Fibroblast of skin of scalp (primary cell): Measurements from ENCODE around the gene NUCB1.
A peak's percentile ranks its signal among the peaks of the same experiment; 100 is the strongest.
"Not testable (repeated sequence)": the region's sequence is repeated elsewhere in the genome, so short reads cannot be mapped to it uniquely, and the experiment has no call there.

Experiments
- DNase-seq: peaks from one replicate; pipeline ENCODE4 v3.0.0-alpha.2; 2013

NUCB1 gene

DNA sequence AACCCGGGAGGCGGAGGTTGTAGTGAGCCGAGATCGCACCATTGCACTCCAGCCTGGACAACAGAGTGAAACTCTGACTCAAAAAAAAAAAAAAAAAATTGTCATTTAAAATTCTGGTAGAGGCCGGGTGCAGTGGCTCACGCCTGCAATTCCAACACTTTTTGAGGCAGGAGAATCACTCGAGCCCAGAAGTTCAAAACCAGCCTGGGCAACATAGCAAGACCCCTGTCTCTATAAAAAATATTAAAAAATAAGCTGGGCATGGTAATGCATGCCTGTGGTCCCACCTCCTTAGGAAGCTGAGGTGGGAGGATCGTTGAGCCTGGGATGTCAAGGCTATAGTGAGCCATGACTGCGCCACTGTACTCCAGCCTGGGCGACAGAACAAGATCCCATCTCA, 6.2 kb downstream of the NUCB1 start:
- DNase-seq, result no peak

DNA sequence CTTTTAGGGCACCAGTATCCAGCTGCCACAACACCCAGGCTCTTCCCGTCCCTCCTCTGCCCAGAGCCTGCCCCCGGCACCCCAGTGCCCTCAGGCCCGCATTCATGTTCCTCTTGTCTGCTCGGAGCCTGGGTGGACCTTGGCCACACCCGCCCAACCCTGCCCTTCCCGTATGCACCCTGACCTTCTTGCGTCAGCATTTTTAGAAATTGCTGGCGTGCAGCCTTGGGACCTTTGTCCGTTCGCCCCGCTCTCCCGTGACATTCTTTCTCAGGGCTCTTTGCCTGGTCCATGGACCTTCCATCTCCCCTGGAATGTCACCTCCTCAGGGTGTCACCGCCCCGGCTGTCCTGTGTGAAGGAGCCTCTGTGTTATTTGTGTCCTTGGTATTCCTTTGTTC, 7.6 kb downstream of the NUCB1 start:
- DNase-seq, result no peak

DNA sequence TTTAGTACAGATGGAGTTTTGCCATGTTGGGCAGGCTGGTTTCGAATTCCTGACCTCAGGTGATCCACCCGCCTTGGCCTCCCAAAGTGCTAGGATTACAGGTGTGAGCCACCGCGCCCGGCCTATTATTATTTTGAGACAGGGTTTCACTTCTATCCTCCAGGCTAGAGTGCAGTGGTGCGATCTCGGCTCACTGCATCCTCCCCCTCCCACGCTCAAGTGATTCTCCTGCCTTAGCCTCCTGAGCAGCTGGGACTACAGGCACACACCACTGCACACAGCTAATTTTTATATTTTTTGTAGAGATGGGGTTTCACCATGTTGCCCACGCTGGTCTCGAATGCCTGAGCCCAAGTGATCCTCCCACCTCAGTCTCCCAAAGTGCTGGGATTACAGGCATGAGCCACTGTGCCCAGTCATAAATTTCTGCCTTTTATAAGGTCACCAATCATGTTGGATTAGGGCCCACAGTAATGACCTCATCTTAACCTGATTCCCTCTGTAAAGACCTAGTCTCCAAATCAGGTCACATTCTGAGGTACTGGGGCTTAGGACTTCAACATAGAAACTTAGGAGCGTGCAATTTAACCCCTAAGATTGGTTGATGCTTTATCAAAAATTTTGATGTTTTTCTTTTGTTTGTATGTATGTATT, 9.4 kb downstream of the NUCB1 start:
- DNase-seq, result not testable (repeated sequence)

GRCh38 chr19:48910803-48911202, 10.7 kb downstream of the NUCB1 start:
- DNase-seq, result no peak

DNA sequence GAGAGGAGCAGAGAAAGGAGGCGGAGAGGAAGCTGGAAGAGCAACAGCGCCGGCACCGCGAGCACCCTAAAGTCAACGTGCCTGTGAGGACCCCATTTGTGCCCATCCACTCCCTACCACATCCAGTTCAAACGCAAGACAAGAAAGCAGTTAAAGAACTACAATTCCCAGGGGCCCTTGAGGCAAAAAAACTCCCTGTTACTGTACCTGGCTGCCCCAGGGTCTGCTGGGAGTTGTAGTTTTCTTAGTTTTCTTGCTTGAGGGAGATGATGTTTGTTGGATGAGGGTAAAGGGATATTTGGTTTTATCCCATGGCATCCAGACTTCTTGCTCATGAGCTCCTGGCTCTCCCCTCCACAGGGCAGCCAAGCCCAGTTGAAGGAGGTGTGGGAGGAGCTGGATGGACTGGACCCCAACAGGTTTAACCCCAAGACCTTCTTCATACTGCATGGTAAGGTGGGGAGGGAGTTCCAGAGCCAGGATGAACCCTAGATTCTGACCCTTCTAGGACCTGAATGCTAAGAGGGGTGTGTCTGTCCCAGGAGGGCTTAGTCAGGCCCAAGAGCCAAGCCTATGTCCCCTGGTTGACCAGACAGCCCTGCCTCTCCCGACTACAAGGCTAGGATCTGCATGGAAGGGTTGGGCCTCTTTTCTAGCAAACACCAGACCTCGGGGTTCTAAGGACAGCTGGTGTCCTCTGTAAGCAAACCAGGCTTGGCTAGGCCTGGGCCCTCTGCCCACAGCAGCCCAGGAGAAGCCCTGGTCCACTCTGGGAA, 13.2 kb downstream of the NUCB1 start:
- no peak for DNase-seq

DNA sequence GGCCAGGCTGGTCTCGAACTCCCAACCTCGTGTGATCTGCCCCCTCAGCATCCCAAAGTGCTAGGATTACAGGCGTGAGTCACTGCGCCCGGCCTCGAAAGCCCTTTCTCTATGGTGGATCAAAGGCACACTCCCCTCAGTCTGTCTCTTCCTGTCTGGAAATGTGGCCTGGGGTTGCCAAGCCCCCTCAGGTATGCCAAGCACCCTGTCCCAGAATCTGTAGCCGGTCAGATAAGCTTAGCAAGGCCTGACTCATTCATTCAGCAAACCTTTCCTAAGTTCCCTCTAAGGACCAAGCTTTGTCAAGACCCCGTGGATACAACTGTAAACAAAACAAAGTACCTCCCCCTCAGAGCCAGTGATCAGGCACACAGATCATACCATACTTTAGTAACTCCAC, 14.1 kb downstream of the NUCB1 start:
- no peak for DNase-seq

GRCh38 chr19:48915757-48916156, 15.6 kb downstream of the NUCB1 start:
- no peak for DNase-seq

GRCh38 chr19:48918071-48918470, 18.0 kb downstream of the NUCB1 start:
- DNase-seq, result no peak

- peak; percentile 23 for DNase-seq
These were observed 18.7 kb downstream of the NUCB1 start for GRCh38 chr19:48918801-48919247.

- DNase-seq, result not testable (repeated sequence)
These were observed 19.2 kb downstream of the NUCB1 start for GRCh38 chr19:48919271-48919670.

DNA sequence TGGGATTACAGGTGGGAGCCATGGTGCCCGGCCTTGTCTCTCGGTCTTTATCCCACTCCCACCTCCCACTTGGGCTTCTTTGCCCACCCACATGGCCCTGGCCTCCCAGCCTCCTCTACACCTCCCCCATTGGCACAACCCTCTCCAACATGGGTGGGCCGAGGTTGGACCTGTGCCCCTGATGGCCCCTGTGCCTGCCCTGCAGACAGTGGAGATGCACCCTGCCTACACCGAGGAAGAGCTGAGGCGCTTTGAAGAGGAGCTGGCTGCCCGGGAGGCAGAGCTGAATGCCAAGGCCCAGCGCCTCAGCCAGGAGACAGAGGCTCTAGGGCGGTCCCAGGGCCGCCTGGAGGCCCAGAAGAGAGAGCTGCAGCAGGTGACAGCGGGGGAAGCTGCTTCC, 20.8 kb downstream of the NUCB1 start:
- DNase-seq, result no peak

DNA sequence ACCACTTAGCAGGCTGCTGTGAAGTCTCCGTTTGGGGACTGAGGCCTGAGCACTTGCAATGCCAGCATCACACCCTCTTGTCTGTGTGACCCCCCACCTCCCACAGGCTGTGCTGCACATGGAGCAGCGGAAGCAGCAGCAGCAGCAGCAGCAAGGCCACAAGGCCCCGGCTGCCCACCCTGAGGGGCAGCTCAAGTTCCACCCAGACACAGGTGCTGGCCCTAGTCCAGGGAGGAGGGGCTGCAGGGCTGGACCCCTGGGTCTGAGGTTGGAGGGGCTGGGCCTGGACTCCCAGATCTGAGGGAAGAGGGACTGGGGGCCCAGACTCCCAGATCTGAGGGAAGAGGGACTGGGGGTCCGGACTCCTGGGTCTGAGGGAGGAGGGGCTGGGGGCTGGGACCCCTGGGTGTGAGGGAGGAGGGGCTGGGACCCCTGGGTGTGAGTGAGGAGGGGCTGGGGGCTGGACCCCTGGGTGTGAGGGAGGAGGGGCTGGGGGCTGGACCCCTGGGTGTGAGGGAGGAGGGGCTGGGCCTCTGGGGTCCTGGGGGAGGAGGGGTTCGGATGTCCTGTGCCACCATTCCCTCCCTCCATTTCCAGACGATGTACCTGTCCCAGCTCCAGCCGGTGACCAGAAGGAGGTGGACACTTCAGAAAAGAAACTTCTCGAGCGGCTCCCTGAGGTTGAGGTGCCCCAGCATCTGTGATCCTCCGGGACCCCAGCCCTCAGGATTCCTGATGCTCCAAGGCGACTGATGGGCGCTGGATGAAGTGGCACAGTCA, 21.8 kb downstream of the NUCB1 start:
- DNase-seq, result no peak

- no peak for DNase-seq
These were observed 22.7 kb downstream of the NUCB1 start for GRCh38 chr19:48922548-48923490.

DNA sequence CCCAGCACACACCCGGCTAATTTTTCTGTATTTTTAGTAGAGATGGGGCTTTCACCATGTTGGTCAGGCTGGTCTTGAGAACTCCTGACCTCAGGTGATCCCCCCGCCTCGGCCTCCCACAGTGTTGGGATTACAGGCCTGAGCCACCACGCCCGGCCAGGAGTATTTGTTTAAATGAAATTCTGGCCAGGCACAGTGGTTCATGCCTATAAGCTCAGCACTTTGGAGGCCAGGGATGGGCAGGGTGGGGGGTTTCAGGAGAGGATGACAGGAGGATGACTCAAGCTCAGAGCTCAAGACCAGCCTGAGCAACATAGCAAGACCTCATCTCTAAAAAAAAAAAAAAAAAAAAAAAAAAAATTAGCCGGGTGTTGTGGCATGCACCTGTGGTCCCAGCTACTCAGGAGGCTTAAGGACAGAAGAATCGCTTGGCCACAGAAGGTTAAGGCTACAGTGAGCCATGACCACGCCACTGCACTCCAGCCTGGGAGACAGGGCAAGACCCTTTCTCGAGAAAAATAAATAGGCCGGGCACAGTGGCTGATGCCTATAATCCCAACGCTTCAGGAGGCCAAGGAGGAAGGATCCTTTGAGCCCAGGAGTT, 25.2 kb downstream of the NUCB1 start:
- DNase-seq, result peak; percentile 73

- not testable (repeated sequence) for DNase-seq
These were observed 25.8 kb downstream of the NUCB1 start for GRCh38 chr19:48925890-48926289.

DNA sequence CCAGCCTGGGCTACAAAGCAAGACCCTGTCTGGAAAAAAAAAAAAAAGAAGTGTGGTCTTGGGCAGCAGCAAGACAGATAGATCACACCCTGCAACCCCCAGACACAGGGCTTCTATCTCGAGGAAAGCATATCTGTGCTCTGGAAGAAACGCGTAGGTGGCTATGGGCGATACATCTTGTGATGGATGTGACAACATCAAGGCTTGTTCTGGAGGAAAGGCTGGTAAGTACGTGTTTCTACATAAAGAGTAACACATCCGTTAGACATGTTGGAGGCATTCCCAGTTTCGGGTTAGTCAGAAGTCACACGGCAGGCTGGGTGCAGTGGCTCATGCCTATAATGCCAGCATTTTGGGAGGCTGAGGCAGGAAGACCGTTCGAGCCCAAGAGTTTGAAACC, 26.8 kb downstream of the NUCB1 start:
- peak; percentile 89 for DNase-seq

DNA sequence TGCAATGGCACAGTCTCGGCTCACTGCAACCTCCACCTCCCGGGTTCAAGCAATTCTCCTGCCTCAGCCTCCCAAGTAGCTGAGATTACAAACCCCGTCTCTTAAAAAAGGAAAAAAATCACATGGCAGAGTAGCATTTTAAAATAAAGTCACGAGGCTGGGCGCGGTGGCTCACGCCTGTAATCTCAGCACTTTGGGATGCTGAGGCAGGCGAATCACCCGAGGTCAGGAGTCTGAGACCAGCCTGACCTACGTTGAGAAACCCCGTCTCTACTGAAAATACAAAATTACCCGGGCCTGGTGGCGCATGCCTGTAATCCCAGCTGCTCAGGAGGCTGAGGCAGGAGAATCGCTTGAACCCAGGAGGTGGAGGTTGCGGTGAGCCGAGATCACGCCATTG, 27.6 kb downstream of the NUCB1 start:
- DNase-seq, result not testable (repeated sequence)

GRCh38 chr19:48928164-48929025, 28.3 kb downstream of the NUCB1 start:
- no peak for DNase-seq

DNA sequence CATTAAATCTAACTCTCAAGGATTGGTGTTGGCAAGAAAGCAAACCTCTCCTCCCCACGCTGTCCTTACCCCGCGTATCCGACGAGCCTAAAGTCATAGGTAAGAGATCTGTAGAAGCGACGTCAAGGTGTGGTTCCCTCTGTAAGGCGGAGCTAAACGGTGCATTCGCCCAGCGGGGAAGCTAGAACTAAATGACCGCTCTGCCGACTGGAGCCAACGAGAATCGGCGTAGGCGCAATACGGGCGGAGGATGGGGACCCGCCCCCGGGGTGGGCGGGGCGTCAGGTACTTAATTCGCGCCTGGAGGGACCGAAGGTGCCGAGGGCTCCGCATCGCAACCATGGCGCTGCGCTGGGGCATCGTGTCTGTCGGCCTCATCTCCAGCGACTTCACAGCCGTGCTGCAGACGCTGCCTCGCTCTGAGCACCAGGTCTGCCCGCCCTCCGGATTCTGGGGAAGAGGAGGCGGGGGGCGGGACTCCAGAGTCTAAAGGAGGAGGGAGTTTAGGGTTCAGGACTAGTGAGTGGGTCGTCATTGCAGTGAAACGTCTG, 33.3 kb downstream of the NUCB1 start, which contains the start of gene DHDH:
Gene DHDH, plus strand, starts transcription at position 318 of the 551 bp plus-strand sequence. Its CDS starts 23 bp downstream, at position 341.
- peak; percentile 22 for DNase-seq

DNA sequence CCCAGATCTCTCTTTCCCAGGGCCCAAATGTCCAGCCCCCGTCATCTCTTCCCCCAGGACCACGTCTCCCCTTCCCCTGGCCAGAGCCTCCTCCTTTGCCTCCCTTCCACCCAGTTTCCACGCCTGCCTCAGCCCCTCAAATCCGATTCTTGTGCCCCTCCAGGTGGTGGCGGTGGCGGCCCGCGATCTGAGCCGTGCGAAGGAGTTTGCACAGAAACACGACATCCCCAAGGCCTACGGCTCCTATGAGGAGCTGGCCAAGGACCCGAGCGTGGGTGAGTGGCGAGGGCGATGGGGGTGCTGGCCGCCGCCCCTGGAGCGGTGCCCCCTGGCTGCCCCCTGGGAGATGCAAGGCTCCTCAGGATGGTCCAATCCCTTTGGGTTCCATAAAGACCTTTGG, 34.7 kb downstream of the NUCB1 start:
- DNase-seq, result no peak
